ENCODE results near the gene SMURF2. TPM values are rescaled to one million over a fixed set of nuclear protein-coding genes. Genes with fewer than 3 reads are reported as not detected.

The SMURF2 gene
- total and polyA plus RNA-seq, 2 donors from 2014 or later: 7.2 to 27.9 TPM

GRCh38 chr17:64505340-64506200 lies 156.5 kb downstream of the SMURF2 start:
- H3K4me1 ChIP-seq (ENCODE audit: control insufficient read depth in 2 of 3, insufficient read depth in 2 of 3, low read depth in 1 of 3, low read length in 3 of 3): peaks cover 3 to 23% (median 22%) of the 10 kb centered on the region in 3 donors
- peak overlapping the region; percentile 100 for H3K27ac ChIP-seq (ENCODE audit: low read depth in 2 of 2, low read length in 2 of 2)
- no peaks in the 10 kb centered on the region for H3K9me3 ChIP-seq (ENCODE audit: control insufficient read depth in 2 of 3, insufficient read depth in 1 of 3, low read length in 3 of 3)
- peak; percentile 93 to 98 (median 96) for DNase-seq
- no peaks in the 10 kb centered on the region for H3K27me3 ChIP-seq (ENCODE audit: control insufficient read depth, insufficient read depth, low read length)
- no peak for FAIRE-seq
- peak overlapping the region; percentile 92 to 99 (median 93) for H3K4me3 ChIP-seq (ENCODE audit: low read length in 3 of 3)
- peaks cover 31 to 50% (median 40%) of the 10 kb centered on the region in 3 donors for H3K36me3 ChIP-seq (ENCODE audit: control insufficient read depth in 2 of 3, insufficient read depth in 3 of 3, low read length in 3 of 3)
- no peak for TF ChIP-seq CTCF (IDR thresholded peaks at IDR 0.05; ENCODE audit: borderline replicate concordance, extremely low read depth, insufficient read depth)
- peak overlapping the region; percentile 98 to 100 (median 100) for H3K9ac ChIP-seq (ENCODE audit: low read length in 3 of 3)
- intact Hi-C loops (cut with DNase I): no loop called here

- no peaks in the 10 kb centered on the region for H3K9me3 ChIP-seq (ENCODE audit: control insufficient read depth in 2 of 3, insufficient read depth in 1 of 3, low read length in 3 of 3)
- peaks cover 38 to 53% (median 43%) of the 10 kb centered on the region in 3 donors for H3K36me3 ChIP-seq (ENCODE audit: control insufficient read depth in 2 of 3, insufficient read depth in 3 of 3, low read length in 3 of 3)
- FAIRE-seq (no peak), DNase-seq (peak in 1 of 5 donors; percentile 68)
- intact Hi-C loops (cut with DNase I): no loop called here
- peak overlapping the region; percentile 100 for H3K27ac ChIP-seq (ENCODE audit: low read depth in 2 of 2, low read length in 2 of 2)
- no peaks in the 10 kb centered on the region for H3K27me3 ChIP-seq (ENCODE audit: control insufficient read depth, insufficient read depth, low read length)
- no peak for TF ChIP-seq CTCF (IDR thresholded peaks at IDR 0.05; ENCODE audit: borderline replicate concordance, extremely low read depth, insufficient read depth)
- peaks cover 3 to 28% (median 22%) of the 10 kb centered on the region in 3 donors for H3K4me1 ChIP-seq (ENCODE audit: control insufficient read depth in 2 of 3, insufficient read depth in 2 of 3, low read depth in 1 of 3, low read length in 3 of 3)
- H3K4me3 ChIP-seq (ENCODE audit: low read length in 3 of 3): peak overlapping the region; percentile 92 to 99 (median 93)
- peak overlapping the region; percentile 65 to 100 (median 93) for H3K9ac ChIP-seq (ENCODE audit: low read length in 3 of 3)
Measured at GRCh38 chr17:64504769-64505339, 157.3 kb downstream of the SMURF2 start.

GRCh38 chr17:64503821-64504768 lies 158.0 kb downstream of the SMURF2 start:
- no peak for FAIRE-seq

More at GRCh38 chr17:64503821-64504768, 158.0 kb downstream of the SMURF2 start:
- Histone ChIP-seq H3K4me3 (ENCODE audit: low read length in 3 of 3) (peak overlapping the region; percentile 92 to 99 (median 93)), H3K36me3 (ENCODE audit: control insufficient read depth in 2 of 3, insufficient read depth in 3 of 3, low read length in 3 of 3) (peaks cover 41 to 60% (median 44%) of the 10 kb centered on the region in 3 donors), H3K27ac (ENCODE audit: low read depth in 2 of 2, low read length in 2 of 2) (peak overlapping the region; percentile 100), H3K9me3 (ENCODE audit: control insufficient read depth in 2 of 3, insufficient read depth in 1 of 3, low read length in 3 of 3) (no peaks in the 10 kb centered on the region), H3K27me3 (ENCODE audit: control insufficient read depth, insufficient read depth, low read length) (no peaks in the 10 kb centered on the region), H3K9ac (ENCODE audit: low read length in 3 of 3) (peak overlapping the region; percentile 65 to 100 (median 93)), H3K4me1 (ENCODE audit: control insufficient read depth in 2 of 3, insufficient read depth in 2 of 3, low read depth in 1 of 3, low read length in 3 of 3) (peaks cover 3 to 28% (median 19%) of the 10 kb centered on the region in 3 donors)
- DNase-seq: no peak
- intact Hi-C loops (cut with DNase I): no loop called here
- no peak for TF ChIP-seq CTCF (IDR thresholded peaks at IDR 0.05; ENCODE audit: borderline replicate concordance, extremely low read depth, insufficient read depth)
